WTC11 (cell line): Measurements from ENCODE around the gene TBL1X. TPM values are rescaled to one million over a fixed set of nuclear protein-coding genes. Genes with fewer than 3 reads are reported as not detected.

Experiments used
- ATAC-seq: fragments of 200-7000 bp; cut with Tn5 transposase; 2 replicates; pipeline ENCODE4 v1.10.0; 2021; ENCODE audit warnings: mild to moderate bottlenecking, moderate library complexity
- CTCF ChIA-PET: fragments of 300-600 bp; sonication (Branson Sonifier 250); formaldehyde crosslinking; loops from one replicate; lab custom pipeline; 2021; ENCODE audit warnings: antibody characterized with exemption; lab: Charles Lee
- POLR2A ChIA-PET: fragments of 350-600 bp; sonication (Branson Sonifier 250); formaldehyde crosslinking; loops from one replicate; lab custom pipeline; 2021; ENCODE audit warnings: antibody characterized with exemption; lab: Charles Lee
- DNase-seq: peaks from one replicate; pipeline ENCODE4 v3.0.0; 2021; ENCODE audit warnings: low spot score
- H3K27ac Mint-ChIP-seq: 2 replicates; pipeline ENCODE4 v1.8.0; 2021; ENCODE audit warnings: mixed read lengths
- H3K27me3 Mint-ChIP-seq: 2 replicates; pipeline ENCODE4 v1.8.0; 2021; ENCODE audit warnings: low read depth, mild to moderate bottlenecking, moderate library complexity, mixed read lengths
- H3K36me3 Mint-ChIP-seq: 2 replicates; pipeline ENCODE4 v1.8.0; 2021; ENCODE audit warnings: mixed read lengths
- H3K4me1 Mint-ChIP-seq: 2 replicates; pipeline ENCODE4 v1.8.0; 2022; ENCODE audit warnings: mixed read lengths
- H3K4me3 Mint-ChIP-seq: 2 replicates; pipeline ENCODE4 v1.8.0; 2021; ENCODE audit warnings: mild to moderate bottlenecking, moderate library complexity, mixed read lengths
- H3K9me3 Mint-ChIP-seq: 2 replicates; pipeline ENCODE4 v1.8.0; 2021; ENCODE audit warnings: mixed read lengths
- AR ChIP-seq: fragments of 250-450 bp; sonication (Bioruptor Pico); IDR thresholded peaks from 2 replicates; pipeline ENCODE4 v1.9.0; 2021; ENCODE audit warnings: mild to moderate bottlenecking
- ATF3 ChIP-seq: sonication (generic); formaldehyde crosslinking; conservative IDR thresholded peaks from 2 replicates; pipeline ENCODE4 v1.8.1; 2022; ENCODE audit warnings: mild to moderate bottlenecking, missing genetic modification reagents
- CBFB ChIP-seq: sonication (generic); formaldehyde crosslinking; IDR thresholded peaks from 2 replicates; pipeline ENCODE4 v1.8.1; 2022; ENCODE audit warnings: mild to moderate bottlenecking, low read depth, missing genetic modification reagents
- ELF4 ChIP-seq: sonication (generic); formaldehyde crosslinking; IDR thresholded peaks from 2 replicates; pipeline ENCODE4 v1.8.1; 2022; ENCODE audit warnings: low read depth, mild to moderate bottlenecking, moderate library complexity, missing genetic modification reagents
- FOXP1 ChIP-seq: sonication (generic); formaldehyde crosslinking; IDR thresholded peaks from 2 replicates; pipeline ENCODE4 v1.8.0; 2022; ENCODE audit warnings: missing genetic modification reagents, mild to moderate bottlenecking, moderate library complexity, borderline replicate concordance
- FOXP4 ChIP-seq: sonication (generic); formaldehyde crosslinking; IDR thresholded peaks from 2 replicates; pipeline ENCODE4 v1.8.0; 2022; ENCODE audit warnings: mild to moderate bottlenecking, missing genetic modification reagents
- GABPB1 ChIP-seq: sonication (generic); formaldehyde crosslinking; IDR thresholded peaks from 2 replicates; pipeline ENCODE4 v1.8.1; 2023; ENCODE audit warnings: mild to moderate bottlenecking, missing genetic modification reagents
- HMGXB4 ChIP-seq: sonication (generic); formaldehyde crosslinking; IDR thresholded peaks from 2 replicates; pipeline ENCODE4 v1.8.1; 2023; ENCODE audit warnings: mild to moderate bottlenecking, moderate library complexity, missing genetic modification reagents
- NR1H2 ChIP-seq: sonication (generic); formaldehyde crosslinking; IDR thresholded peaks from 2 replicates; pipeline ENCODE4 v1.9.0; 2021; ENCODE audit warnings: mild to moderate bottlenecking, moderate library complexity, missing genetic modification reagents
- NR2C2 ChIP-seq: sonication (generic); formaldehyde crosslinking; IDR thresholded peaks from 2 replicates; pipeline ENCODE4 v1.8.0; 2022; ENCODE audit warnings: mild to moderate bottlenecking, missing genetic modification reagents
- PRDM15 ChIP-seq: sonication (generic); formaldehyde crosslinking; IDR thresholded peaks from 2 replicates; pipeline ENCODE4 v1.8.0; 2022; ENCODE audit warnings: missing genetic modification reagents
- RORB ChIP-seq: fragments of 250-450 bp; sonication (Bioruptor Pico); IDR thresholded peaks from 2 replicates; pipeline ENCODE4 v1.9.0; 2021; ENCODE audit warnings: mild to moderate bottlenecking
- TEAD4 ChIP-seq: sonication (generic); formaldehyde crosslinking; IDR thresholded peaks from 2 replicates; pipeline ENCODE4 v1.8.0; 2022; ENCODE audit warnings: mild to moderate bottlenecking, missing genetic modification reagents
- ZNF232 ChIP-seq: sonication (generic); formaldehyde crosslinking; IDR thresholded peaks from 2 replicates; pipeline ENCODE4 v1.8.0; 2022; ENCODE audit warnings: mild to moderate bottlenecking, missing genetic modification reagents
- ZNF396 ChIP-seq: fragments of 250-450 bp; sonication (Bioruptor Pico); IDR thresholded peaks from 2 replicates; pipeline ENCODE4 v1.8.0; 2021; ENCODE audit warnings: mild to moderate bottlenecking, moderate library complexity, borderline replicate concordance
- ZNF423 ChIP-seq: fragments of 250-450 bp; sonication (Bioruptor Pico); IDR thresholded peaks from 2 replicates; pipeline ENCODE4 v2.1.2; 2022; ENCODE audit warnings: mild to moderate bottlenecking, moderate library complexity
- total RNA-seq: library from RNA; stranded (reverse); gene quantifications from 3 replicates; pipeline ENCODE4 v1.2.3, GENCODE V29; 2021

TBL1X gene
- total RNA-seq, 1 experiment from 2014 or later: 27.7 TPM

GRCh38 chrX:9581771-9582385 is 117.0 kb downstream of the TBL1X start (continued):
- no peak for TF ChIP-seq AR
- TF ChIP-seq TEAD4 (CRISPR knock-in tag): no peak
- TF ChIP-seq ZNF396 (CRISPR knock-in tag): no peak
- no peak for TF ChIP-seq NR1H2 (CRISPR knock-in tag)
- TF ChIP-seq RORB: no peak
- no peak for TF ChIP-seq NR2C2 (CRISPR knock-in tag)
- no peak for TF ChIP-seq ZNF232
- TF ChIP-seq CBFB: no peak
- no peak for TF ChIP-seq FOXP1 (CRISPR knock-in tag)
- no peak for TF ChIP-seq ZNF423
- TF ChIP-seq ATF3: no peak
- no peak for TF ChIP-seq ELF4
- no peak for TF ChIP-seq GABPB1 (CRISPR knock-in tag)

GRCh38 chrX:9582956-9583355 is 118.1 kb downstream of the TBL1X start:
- H3K36me3 Mint-ChIP-seq: no peaks in the 10 kb centered on the region
- H3K4me3 Mint-ChIP-seq: no peak overlapping the region
- ATAC-seq (no peak), DNase-seq (no peak)
- POLR2A ChIA-PET: no interaction called here
- H3K27ac Mint-ChIP-seq: no peak overlapping the region
- CTCF ChIA-PET: no interaction called here
- TF ChIP-seq FOXP4 (CRISPR knock-in tag): no peak
- TF ChIP-seq PRDM15 (CRISPR knock-in tag): no peak
- no peak for TF ChIP-seq GABPB1 (CRISPR knock-in tag)
- TF ChIP-seq HMGXB4 (CRISPR knock-in tag): no peak
- no peak for TF ChIP-seq NR2C2 (CRISPR knock-in tag)
- H3K4me1 Mint-ChIP-seq: peaks cover 69% of the 10 kb centered on the region
- H3K9me3 Mint-ChIP-seq: no peaks in the 10 kb centered on the region
- H3K27me3 Mint-ChIP-seq: no peaks in the 10 kb centered on the region
